ENCODE data around the gene PAQR7. TPM values are rescaled to one million over a fixed set of nuclear protein-coding genes. Genes with fewer than 3 reads are reported as not detected.

PAQR7 gene
- total and polyA plus RNA-seq, 2 experiments from 2014 or later, result 4.0 to 5.2 TPM

DNA sequence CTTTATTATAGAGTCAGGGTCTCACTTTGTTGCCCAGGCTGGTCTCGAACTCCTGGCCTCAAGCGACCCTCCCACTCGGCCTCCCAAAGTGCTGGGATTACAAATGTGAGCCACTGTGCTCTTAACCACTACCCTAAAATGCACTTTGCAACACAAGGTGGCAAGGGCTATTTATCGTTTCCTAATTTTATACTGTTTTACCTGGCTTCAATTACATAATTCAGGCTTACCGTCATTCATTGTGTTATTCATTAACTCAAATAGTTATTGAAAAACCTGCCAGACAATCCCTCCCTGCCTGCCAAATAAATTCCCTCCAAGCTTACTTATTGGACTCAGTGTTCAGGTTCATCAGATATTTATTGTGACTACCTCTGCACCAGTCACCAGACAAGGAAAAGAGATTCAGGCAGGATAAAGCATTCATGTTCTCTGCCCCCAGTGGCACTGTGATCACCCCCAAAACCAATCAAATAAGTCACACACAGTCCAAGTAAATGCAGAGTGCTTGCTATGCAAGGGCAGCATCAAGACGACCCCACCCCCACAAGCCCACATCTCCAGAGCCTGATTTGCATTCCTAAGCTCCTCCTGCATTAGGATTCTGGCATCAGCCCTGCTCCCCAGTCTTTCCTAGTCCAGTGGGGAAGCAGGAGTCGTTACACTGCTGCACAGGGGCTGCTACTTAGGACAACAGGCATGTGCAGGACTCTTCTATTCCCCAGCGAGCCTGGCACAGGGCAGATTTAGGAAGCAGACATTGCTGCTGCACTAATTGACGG is 8.1 kb downstream of the PAQR7 start:
- Mint-ChIP-seq H3K4me3 (no peak overlapping the region), H3K4me1 (peaks cover 22% of the 10 kb centered on the region), H3K27me3 (ENCODE audit: insufficient read depth, low read depth, poor library complexity) (no peaks in the 10 kb centered on the region), H3K27ac (peak overlapping the region; percentile 3), H3K9me3 (no peaks in the 10 kb centered on the region), H3K36me3 (ENCODE audit: low read depth) (peaks cover 2% of the 10 kb centered on the region; the same call in 1 of the 3 replicates)
- Histone ChIP-seq H3K27ac (ENCODE audit: low read depth) (no peak overlapping the region), H3F3A (replicated peaks; ENCODE audit: low read depth) (no peaks in the 10 kb centered on the region), H3K36me3 (ENCODE audit: insufficient read depth) (no peaks in the 10 kb centered on the region), H3K79me2 (replicated peaks; ENCODE audit: insufficient read depth) (no peaks in the 10 kb centered on the region), H3K4me2 (peak overlapping the region; percentile 57; the same call in 1 of the 2 replicates), H3K4me1 (ENCODE audit: insufficient read depth) (peaks cover 26% of the 10 kb centered on the region), H3K4me3 (no peak overlapping the region), H3K27me3 (ENCODE audit: insufficient read depth) (no peaks in the 10 kb centered on the region), H3K9me2 (ENCODE audit: insufficient read depth) (no peaks in the 10 kb centered on the region), H2AFZ (no peak overlapping the region), H4K20me1 (replicated peaks; ENCODE audit: insufficient read depth) (no peaks in the 10 kb centered on the region)
- TF ChIP-seq ZNF114 (CRISPR knock-in tag; IDR thresholded peaks at IDR 0.05) (no peak), STAT1 (IDR thresholded peaks at IDR 0.05; ENCODE audit: unreplicated experiment) (no peak), CREB1 (CRISPR knock-in tag; IDR thresholded peaks at IDR 0.05; ENCODE audit: low read depth) (no peak), NANOG (IDR thresholded peaks at IDR 0.05; ENCODE audit: borderline replicate concordance) (no peak), ZNF331 (CRISPR knock-in tag; IDR thresholded peaks at IDR 0.05; ENCODE audit: low read depth) (no peak), EZH2phosphoT487 (IDR thresholded peaks at IDR 0.05; ENCODE audit: unreplicated experiment) (no peak), POLR2AphosphoS5 (IDR thresholded peaks at IDR 0.05; ENCODE audit: low read depth) (no peak), EZH2 (IDR thresholded peaks at IDR 0.05; ENCODE audit: low read depth, unreplicated experiment) (no peak), JUNB (IDR thresholded peaks at IDR 0.05; ENCODE audit: unreplicated experiment) (no peak)
- TF ChIP-seq, protein P1, sequence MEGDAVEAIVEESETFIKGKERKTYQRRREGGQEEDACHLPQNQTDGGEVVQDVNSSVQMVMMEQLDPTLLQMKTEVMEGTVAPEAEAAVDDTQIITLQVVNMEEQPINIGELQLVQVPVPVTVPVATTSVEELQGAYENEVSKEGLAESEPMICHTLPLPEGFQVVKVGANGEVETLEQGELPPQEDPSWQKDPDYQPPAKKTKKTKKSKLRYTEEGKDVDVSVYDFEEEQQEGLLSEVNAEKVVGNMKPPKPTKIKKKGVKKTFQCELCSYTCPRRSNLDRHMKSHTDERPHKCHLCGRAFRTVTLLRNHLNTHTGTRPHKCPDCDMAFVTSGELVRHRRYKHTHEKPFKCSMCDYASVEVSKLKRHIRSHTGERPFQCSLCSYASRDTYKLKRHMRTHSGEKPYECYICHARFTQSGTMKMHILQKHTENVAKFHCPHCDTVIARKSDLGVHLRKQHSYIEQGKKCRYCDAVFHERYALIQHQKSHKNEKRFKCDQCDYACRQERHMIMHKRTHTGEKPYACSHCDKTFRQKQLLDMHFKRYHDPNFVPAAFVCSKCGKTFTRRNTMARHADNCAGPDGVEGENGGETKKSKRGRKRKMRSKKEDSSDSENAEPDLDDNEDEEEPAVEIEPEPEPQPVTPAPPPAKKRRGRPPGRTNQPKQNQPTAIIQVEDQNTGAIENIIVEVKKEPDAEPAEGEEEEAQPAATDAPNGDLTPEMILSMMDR (conservative IDR thresholded peaks at IDR 0.05; ENCODE audit: low read depth in 2 of 2), result no peak
- TF ChIP-seq, protein P2, sequence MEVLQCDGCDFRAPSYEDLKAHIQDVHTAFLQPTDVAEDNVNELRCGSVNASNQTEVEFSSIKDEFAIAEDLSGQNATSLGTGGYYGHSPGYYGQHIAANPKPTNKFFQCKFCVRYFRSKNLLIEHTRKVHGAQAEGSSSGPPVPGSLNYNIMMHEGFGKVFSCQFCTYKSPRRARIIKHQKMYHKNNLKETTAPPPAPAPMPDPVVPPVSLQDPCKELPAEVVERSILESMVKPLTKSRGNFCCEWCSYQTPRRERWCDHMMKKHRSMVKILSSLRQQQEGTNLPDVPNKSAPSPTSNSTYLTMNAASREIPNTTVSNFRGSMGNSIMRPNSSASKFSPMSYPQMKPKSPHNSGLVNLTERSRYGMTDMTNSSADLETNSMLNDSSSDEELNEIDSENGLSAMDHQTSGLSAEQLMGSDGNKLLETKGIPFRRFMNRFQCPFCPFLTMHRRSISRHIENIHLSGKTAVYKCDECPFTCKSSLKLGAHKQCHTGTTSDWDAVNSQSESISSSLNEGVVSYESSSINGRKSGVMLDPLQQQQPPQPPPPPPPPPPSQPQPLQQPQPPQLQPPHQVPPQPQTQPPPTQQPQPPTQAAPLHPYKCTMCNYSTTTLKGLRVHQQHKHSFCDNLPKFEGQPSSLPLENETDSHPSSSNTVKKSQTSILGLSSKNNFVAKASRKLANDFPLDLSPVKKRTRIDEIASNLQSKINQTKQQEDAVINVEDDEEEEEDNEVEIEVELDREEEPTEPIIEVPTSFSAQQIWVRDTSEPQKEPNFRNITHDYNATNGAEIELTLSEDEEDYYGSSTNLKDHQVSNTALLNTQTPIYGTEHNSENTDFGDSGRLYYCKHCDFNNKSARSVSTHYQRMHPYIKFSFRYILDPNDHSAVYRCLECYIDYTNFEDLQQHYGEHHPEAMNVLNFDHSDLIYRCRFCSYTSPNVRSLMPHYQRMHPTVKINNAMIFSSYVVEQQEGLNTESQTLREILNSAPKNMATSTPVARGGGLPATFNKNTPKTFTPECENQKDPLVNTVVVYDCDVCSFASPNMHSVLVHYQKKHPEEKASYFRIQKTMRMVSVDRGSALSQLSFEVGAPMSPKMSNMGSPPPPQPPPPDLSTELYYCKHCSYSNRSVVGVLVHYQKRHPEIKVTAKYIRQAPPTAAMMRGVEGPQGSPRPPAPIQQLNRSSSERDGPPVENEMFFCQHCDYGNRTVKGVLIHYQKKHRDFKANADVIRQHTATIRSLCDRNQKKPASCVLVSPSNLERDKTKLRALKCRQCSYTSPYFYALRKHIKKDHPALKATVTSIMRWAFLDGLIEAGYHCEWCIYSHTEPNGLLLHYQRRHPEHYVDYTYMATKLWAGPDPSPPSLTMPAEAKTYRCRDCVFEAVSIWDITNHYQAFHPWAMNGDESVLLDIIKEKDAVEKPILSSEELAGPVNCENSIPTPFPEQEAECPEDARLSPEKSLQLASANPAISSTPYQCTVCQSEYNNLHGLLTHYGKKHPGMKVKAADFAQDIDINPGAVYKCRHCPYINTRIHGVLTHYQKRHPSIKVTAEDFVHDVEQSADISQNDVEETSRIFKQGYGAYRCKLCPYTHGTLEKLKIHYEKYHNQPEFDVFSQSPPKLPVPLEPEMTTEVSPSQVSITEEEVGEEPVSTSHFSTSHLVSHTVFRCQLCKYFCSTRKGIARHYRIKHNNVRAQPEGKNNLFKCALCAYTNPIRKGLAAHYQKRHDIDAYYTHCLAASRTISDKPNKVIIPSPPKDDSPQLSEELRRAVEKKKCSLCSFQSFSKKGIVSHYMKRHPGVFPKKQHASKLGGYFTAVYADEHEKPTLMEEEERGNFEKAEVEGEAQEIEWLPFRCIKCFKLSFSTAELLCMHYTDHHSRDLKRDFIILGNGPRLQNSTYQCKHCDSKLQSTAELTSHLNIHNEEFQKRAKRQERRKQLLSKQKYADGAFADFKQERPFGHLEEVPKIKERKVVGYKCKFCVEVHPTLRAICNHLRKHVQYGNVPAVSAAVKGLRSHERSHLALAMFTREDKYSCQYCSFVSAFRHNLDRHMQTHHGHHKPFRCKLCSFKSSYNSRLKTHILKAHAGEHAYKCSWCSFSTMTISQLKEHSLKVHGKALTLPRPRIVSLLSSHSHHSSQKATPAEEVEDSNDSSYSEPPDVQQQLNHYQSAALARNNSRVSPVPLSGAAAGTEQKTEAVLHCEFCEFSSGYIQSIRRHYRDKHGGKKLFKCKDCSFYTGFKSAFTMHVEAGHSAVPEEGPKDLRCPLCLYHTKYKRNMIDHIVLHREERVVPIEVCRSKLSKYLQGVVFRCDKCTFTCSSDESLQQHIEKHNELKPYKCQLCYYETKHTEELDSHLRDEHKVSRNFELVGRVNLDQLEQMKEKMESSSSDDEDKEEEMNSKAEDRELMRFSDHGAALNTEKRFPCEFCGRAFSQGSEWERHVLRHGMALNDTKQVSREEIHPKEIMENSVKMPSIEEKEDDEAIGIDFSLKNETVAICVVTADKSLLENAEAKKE (CRISPR knock-in tag; IDR thresholded peaks at IDR 0.05), result no peak
- TF ChIP-seq, protein P3, sequence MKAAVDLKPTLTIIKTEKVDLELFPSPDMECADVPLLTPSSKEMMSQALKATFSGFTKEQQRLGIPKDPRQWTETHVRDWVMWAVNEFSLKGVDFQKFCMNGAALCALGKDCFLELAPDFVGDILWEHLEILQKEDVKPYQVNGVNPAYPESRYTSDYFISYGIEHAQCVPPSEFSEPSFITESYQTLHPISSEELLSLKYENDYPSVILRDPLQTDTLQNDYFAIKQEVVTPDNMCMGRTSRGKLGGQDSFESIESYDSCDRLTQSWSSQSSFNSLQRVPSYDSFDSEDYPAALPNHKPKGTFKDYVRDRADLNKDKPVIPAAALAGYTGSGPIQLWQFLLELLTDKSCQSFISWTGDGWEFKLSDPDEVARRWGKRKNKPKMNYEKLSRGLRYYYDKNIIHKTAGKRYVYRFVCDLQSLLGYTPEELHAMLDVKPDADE (IDR thresholded peaks at IDR 0.05), result no peak
- TF ChIP-seq, protein P4, sequence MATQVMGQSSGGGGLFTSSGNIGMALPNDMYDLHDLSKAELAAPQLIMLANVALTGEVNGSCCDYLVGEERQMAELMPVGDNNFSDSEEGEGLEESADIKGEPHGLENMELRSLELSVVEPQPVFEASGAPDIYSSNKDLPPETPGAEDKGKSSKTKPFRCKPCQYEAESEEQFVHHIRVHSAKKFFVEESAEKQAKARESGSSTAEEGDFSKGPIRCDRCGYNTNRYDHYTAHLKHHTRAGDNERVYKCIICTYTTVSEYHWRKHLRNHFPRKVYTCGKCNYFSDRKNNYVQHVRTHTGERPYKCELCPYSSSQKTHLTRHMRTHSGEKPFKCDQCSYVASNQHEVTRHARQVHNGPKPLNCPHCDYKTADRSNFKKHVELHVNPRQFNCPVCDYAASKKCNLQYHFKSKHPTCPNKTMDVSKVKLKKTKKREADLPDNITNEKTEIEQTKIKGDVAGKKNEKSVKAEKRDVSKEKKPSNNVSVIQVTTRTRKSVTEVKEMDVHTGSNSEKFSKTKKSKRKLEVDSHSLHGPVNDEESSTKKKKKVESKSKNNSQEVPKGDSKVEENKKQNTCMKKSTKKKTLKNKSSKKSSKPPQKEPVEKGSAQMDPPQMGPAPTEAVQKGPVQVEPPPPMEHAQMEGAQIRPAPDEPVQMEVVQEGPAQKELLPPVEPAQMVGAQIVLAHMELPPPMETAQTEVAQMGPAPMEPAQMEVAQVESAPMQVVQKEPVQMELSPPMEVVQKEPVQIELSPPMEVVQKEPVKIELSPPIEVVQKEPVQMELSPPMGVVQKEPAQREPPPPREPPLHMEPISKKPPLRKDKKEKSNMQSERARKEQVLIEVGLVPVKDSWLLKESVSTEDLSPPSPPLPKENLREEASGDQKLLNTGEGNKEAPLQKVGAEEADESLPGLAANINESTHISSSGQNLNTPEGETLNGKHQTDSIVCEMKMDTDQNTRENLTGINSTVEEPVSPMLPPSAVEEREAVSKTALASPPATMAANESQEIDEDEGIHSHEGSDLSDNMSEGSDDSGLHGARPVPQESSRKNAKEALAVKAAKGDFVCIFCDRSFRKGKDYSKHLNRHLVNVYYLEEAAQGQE (IDR thresholded peaks at IDR 0.05; ENCODE audit: unreplicated experiment), result no peak
- peak; percentile 69 for DNase-seq (ENCODE audit: low spot score)
- peak; percentile 78 for ATAC-seq

Data from GM23338 (cell line).